Activated CD4-positive, alpha-beta T cell treated with anti-CD3 and anti-CD28 coated beads, Interleukin-2, amount 10 ng/mL, durations not matched to agents 7 days and 5 days (primary cell): Measurements from ENCODE around the gene RGS11. TPM values are rescaled to one million over a fixed set of nuclear protein-coding genes. Genes with fewer than 3 reads are reported as not detected.
A peak's percentile ranks its signal among the peaks of the same experiment; 100 is the strongest.
"Not testable (repeated sequence)": the region's sequence is repeated elsewhere in the genome, so short reads cannot be mapped to it uniquely, and the experiment has no call there.

ENCODE experiments used
- CTCF ChIA-PET: fragments of 350-600 bp; sonication (Branson Sonifier 250); formaldehyde crosslinking; loops from one replicate; lab custom pipeline; 2021; ENCODE audit warnings: antibody characterized with exemption; lab: Charles Lee
- POLR2A ChIA-PET: fragments of 350-600 bp; sonication (Branson Sonifier 250); formaldehyde crosslinking; loops from one replicate; lab custom pipeline; 2021; ENCODE audit warnings: antibody characterized with exemption; lab: Charles Lee
- DNase-seq: peaks from one replicate; pipeline ENCODE4 v3.0.0-alpha.2; 2020
- H3K27ac Mint-ChIP-seq: one replicate; pipeline ENCODE4 v1.8.0; 2021; ENCODE audit warnings: mild to moderate bottlenecking, moderate library complexity, mixed read lengths
- H3K27me3 Mint-ChIP-seq: one replicate; pipeline ENCODE4 v1.8.0; 2021; ENCODE audit warnings: mixed read lengths
- H3K36me3 Mint-ChIP-seq: one replicate; pipeline ENCODE4 v1.8.0; 2021; ENCODE audit warnings: low read depth, mixed read lengths
- H3K4me1 Mint-ChIP-seq: one replicate; pipeline ENCODE4 v1.8.0; 2021; ENCODE audit warnings: mixed read lengths
- H3K4me3 Mint-ChIP-seq: one replicate; pipeline ENCODE4 v1.8.0; 2021; ENCODE audit warnings: mild to moderate bottlenecking, moderate library complexity, mixed read lengths
- H3K9me3 Mint-ChIP-seq: one replicate; pipeline ENCODE4 v1.8.0; 2021; ENCODE audit warnings: mixed read lengths
- total RNA-seq, 2 experiments: library from RNA; stranded (reverse); gene quantifications; one replicate each; pipeline ENCODE4 v1.2.3, GENCODE V29; 2021

The RGS11 gene
- total RNA-seq, 2 experiments from 2014 or later = not detected

DNA sequence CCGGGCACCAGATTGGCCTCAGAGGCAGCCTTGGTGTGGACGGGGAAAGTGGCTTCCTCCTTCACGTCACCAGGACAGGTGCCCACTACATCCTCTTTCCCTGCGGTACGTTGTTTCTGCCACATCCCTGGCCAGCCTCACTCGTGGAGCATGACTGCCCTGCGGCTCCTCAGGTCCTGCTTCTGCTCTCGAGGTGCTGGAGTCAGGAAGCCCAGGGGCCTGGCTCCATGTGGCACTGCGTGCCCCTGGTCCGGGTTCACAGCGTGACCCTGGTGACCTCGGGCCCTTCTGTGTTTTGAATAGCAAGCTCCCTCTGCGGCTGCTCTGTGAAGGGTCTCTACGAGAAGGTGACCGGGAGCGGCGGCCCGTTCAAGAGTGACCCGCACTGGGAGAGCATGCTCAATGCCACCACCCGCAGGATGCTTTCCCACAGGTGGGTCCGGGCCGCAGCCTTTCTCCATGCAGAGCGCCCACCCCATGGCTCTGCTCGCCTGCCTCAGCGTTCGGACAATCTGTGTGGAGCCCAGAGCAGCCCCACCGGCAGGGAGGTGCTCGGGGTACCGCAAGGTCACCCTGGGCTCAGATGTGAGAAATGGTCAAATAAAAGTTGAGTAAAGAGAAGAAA is 13.5 kb downstream of the RGS11 start:
- no peaks in the 10 kb centered on the region for H3K36me3 Mint-ChIP-seq
- POLR2A ChIA-PET = no interaction called here
- H3K4me1 Mint-ChIP-seq = no peaks in the 10 kb centered on the region
- no peaks in the 10 kb centered on the region for H3K27me3 Mint-ChIP-seq
- CTCF ChIA-PET = no interaction called here
- no peak overlapping the region for H3K27ac Mint-ChIP-seq
- H3K9me3 Mint-ChIP-seq = no peaks in the 10 kb centered on the region
- no peak for DNase-seq
- H3K4me3 Mint-ChIP-seq = no peak overlapping the region

- POLR2A ChIA-PET = no interaction called here
- no peaks in the 10 kb centered on the region for H3K9me3 Mint-ChIP-seq
- CTCF ChIA-PET = no interaction called here
- no peak overlapping the region for H3K4me3 Mint-ChIP-seq
- H3K36me3 Mint-ChIP-seq = no peaks in the 10 kb centered on the region
- H3K27me3 Mint-ChIP-seq = no peaks in the 10 kb centered on the region
- H3K27ac Mint-ChIP-seq = no peak overlapping the region
- DNase-seq = no peak
- H3K4me1 Mint-ChIP-seq = no peaks in the 10 kb centered on the region
Observed at GRCh38 chr16:261031-261691, 14.6 kb downstream of the RGS11 start.

DNA sequence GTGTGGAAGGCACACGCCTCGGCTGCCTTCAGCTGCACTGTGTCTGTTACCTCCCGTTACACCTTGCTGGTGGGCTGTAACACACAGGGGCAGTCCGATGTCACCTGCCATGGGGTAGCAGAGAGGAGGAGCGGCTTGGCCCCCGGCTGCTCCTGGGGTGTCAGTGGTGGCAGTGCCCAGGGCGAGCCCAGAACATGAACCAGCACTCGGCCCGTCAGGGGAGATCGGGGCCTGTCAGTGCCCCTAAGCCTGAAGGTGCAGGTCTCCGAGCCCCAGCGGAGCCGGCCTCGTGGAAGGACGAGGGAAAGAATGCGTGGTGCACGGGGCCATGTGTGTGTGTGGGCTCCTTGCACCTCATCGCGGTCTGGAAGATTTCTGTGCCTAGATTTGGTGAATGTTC is 15.4 kb downstream of the RGS11 start:
- Mint-ChIP-seq H3K4me1 (peaks cover 4% of the 10 kb centered on the region), H3K27me3 (no peaks in the 10 kb centered on the region), H3K27ac (no peak overlapping the region), H3K9me3 (no peaks in the 10 kb centered on the region), H3K4me3 (no peak overlapping the region), H3K36me3 (no peaks in the 10 kb centered on the region)
- ChIA-PET CTCF (no interaction called here), POLR2A (interaction anchor here (0.5 kb wide), 2 partner anchors 37 to 140 kb away, joined by 3 read pairs; no protein-coding TSS in a partner anchor)
- no peak for DNase-seq

DNA sequence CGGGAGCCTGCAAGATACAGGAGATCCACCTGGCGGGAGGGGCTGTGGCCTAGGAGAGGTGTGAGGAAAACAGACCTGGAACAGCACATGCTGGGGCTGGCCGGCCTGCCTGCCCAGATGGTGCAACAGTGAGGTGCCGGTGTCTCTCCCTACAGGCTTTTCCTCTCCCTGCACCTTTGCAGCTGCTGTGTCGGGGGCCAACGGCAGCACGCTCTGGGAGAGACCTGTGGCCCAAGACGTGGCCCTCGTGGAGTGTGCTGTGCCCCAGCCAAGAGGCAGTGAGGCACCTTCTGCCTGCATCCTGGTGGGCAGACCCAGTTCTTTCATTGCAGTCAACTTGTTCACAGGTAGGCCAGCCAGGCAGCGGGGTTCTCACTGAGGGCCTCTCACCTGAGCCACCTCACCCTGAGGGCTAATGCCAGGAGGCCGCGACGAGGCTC is 15.9 kb downstream of the RGS11 start:
- Mint-ChIP-seq H3K27me3 (no peaks in the 10 kb centered on the region), H3K9me3 (no peaks in the 10 kb centered on the region), H3K4me3 (no peak overlapping the region), H3K4me1 (peaks cover 6% of the 10 kb centered on the region), H3K36me3 (no peaks in the 10 kb centered on the region), H3K27ac (no peak overlapping the region)
- DNase-seq = no peak
- CTCF ChIA-PET = no interaction called here
- POLR2A ChIA-PET = interaction anchor here (0.5 kb wide), 2 partner anchors 36 to 140 kb away, joined by 3 read pairs; no protein-coding TSS in a partner anchor

GRCh38 chr16:259226-259625 is 16.5 kb downstream of the RGS11 start:
- Mint-ChIP-seq H3K4me1 (peaks cover 10% of the 10 kb centered on the region), H3K4me3 (no peak overlapping the region), H3K9me3 (no peaks in the 10 kb centered on the region), H3K36me3 (no peaks in the 10 kb centered on the region), H3K27ac (peak overlapping the region; percentile 48), H3K27me3 (no peaks in the 10 kb centered on the region)
- DNase-seq = no peak
- CTCF ChIA-PET = no interaction called here
- POLR2A ChIA-PET = no interaction called here

GRCh38 chr16:258091-258490 is 17.7 kb downstream of the RGS11 start:
- H3K36me3 Mint-ChIP-seq, H3K4me3 Mint-ChIP-seq, CTCF ChIA-PET, H3K9me3 Mint-ChIP-seq, POLR2A ChIA-PET, H3K27ac Mint-ChIP-seq, DNase-seq, H3K27me3 Mint-ChIP-seq: not testable (repeated sequence)
- peaks cover 19% of the 10 kb centered on the region for H3K4me1 Mint-ChIP-seq

- CTCF ChIA-PET = no interaction called here
- Mint-ChIP-seq H3K4me3 (no peak overlapping the region), H3K27me3 (no peaks in the 10 kb centered on the region), H3K4me1 (peaks cover 28% of the 10 kb centered on the region), H3K9me3 (no peaks in the 10 kb centered on the region), H3K36me3 (no peaks in the 10 kb centered on the region), H3K27ac (no peak overlapping the region)
- POLR2A ChIA-PET = no interaction called here
- DNase-seq = no peak
Observed at GRCh38 chr16:255183-255582, 20.6 kb downstream of the RGS11 start.

GRCh38 chr16:254461-254860 is 21.3 kb downstream of the RGS11 start:
- Mint-ChIP-seq H3K4me3 (peak overlapping the region; percentile 54), H3K9me3 (no peaks in the 10 kb centered on the region), H3K27me3 (no peaks in the 10 kb centered on the region), H3K27ac (peak overlapping the region; percentile 76), H3K4me1 (peaks cover 28% of the 10 kb centered on the region), H3K36me3 (no peaks in the 10 kb centered on the region)
- ChIA-PET POLR2A (interaction anchor here (0.7 kb wide), 1 partner anchor 346 kb away, joined by 4 read pairs; no protein-coding TSS in a partner anchor), CTCF (interaction anchor here (1.1 kb wide), 1 partner anchor 15 kb away, joined by 3 read pairs; no protein-coding TSS in a partner anchor)
- no peak for DNase-seq

- peaks cover 28% of the 10 kb centered on the region for H3K4me1 Mint-ChIP-seq
- CTCF ChIA-PET = interaction anchor here (0.6 to 1.1 kb wide), 2 partner anchors 14 to 29 kb away, joined by 3 read pairs; no protein-coding TSS in a partner anchor
- no peaks in the 10 kb centered on the region for H3K27me3 Mint-ChIP-seq
- no peaks in the 10 kb centered on the region for H3K36me3 Mint-ChIP-seq
- peak overlapping the region; percentile 54 for H3K4me3 Mint-ChIP-seq
- peak overlapping the region; percentile 76 for H3K27ac Mint-ChIP-seq
- POLR2A ChIA-PET = interaction anchor here (0.7 kb wide), 1 partner anchor 347 kb away, joined by 4 read pairs; no protein-coding TSS in a partner anchor
- H3K9me3 Mint-ChIP-seq = no peaks in the 10 kb centered on the region
- peak; percentile 42 for DNase-seq
Observed at GRCh38 chr16:253833-254232, 21.9 kb downstream of the RGS11 start.

DNA sequence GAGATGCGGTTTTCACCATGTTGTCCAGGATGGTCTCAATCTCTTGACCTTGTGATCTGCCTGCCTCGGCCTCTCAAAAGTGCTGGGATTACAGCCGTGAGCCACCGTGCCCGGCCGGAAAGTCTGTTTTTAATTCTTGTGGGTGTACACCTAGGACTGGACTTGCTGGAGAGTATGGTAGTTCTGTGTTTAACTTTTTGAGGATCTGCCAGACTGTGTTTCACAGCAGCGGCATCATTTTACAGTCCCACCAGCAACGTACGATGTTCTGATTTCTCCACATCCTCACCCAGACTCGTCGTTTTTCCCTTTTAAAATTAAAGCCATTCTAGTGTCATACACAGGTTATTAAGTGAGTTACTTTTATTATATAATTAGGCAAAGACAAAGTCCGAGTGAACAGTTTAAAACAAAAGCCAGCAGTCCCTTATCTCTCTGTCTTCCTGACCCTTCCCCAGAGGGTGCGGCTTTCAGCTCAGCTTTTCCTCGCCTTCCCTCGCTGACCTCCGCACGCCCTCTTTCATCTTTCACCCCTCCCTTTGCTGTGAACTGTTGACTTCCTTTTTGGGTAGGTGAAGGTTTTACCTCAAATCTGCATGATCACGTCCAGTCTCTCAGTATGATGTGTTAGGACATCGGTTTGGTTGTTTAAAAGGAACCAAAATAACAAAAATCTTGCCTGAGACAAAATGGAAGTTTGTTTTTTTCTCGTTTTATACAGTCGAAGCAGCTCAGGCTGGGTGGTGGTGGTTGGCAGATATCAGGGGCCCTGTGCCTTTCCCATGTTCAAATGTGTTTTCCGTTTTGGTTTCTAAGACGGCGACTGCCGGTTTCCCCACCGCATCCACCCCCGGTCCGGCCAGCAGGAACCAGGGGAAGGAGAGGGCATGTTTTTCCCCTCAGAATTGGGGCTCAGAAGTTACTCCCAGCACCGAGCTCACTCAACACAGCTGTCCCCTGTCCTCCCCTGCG is 23.1 kb downstream of the RGS11 start:
- H3K27me3 Mint-ChIP-seq = no peaks in the 10 kb centered on the region
- H3K27ac Mint-ChIP-seq = peak overlapping the region; percentile 94
- no peaks in the 10 kb centered on the region for H3K36me3 Mint-ChIP-seq
- CTCF ChIA-PET = no interaction called here
- peaks cover 28% of the 10 kb centered on the region for H3K4me1 Mint-ChIP-seq
- POLR2A ChIA-PET = no interaction called here
- DNase-seq = peak; percentile 43
- H3K4me3 Mint-ChIP-seq = peak overlapping the region; percentile 58
- no peaks in the 10 kb centered on the region for H3K9me3 Mint-ChIP-seq

GRCh38 chr16:249431-249830 is 26.3 kb downstream of the RGS11 start:
- Mint-ChIP-seq H3K4me3 (no peak overlapping the region), H3K27ac (no peak overlapping the region), H3K4me1 (peaks cover 23% of the 10 kb centered on the region), H3K9me3 (no peaks in the 10 kb centered on the region), H3K27me3 (no peaks in the 10 kb centered on the region), H3K36me3 (no peaks in the 10 kb centered on the region)
- CTCF ChIA-PET = interaction anchor here (0.7 to 1.6 kb wide), 3 partner anchors 8 to 51 kb away, joined by 3 to 4 read pairs (median 3); no protein-coding TSS in a partner anchor
- no peak for DNase-seq
- POLR2A ChIA-PET = no interaction called here

DNA sequence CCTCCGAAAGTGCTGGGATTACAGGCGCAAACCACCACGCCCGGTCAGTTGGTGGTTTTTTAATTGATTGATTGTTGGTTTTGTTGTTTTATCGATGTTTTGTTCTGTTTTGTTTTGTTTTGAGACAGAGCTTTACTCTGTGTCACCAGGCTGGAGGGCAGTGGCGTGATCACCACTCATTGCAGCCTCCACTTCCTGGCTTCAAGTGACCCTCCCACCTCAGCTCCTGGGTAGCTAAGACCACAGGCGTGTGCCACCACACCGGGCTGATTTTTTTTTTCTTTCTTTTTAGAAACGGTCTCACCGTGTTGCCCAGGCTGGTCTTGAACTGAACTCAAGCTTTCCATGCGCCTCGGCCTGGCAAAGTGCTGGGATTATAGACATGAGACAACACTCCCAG is 28.7 kb downstream of the RGS11 start:
- POLR2A ChIA-PET = interaction anchor here (0.6 kb wide), 1 partner anchor 161 kb away, joined by 7 read pairs; no protein-coding TSS in a partner anchor
- Mint-ChIP-seq H3K4me3 (no peak overlapping the region), H3K9me3 (no peaks in the 10 kb centered on the region), H3K36me3 (no peaks in the 10 kb centered on the region), H3K27me3 (no peaks in the 10 kb centered on the region), H3K27ac (no peak overlapping the region), H3K4me1 (peaks cover 8% of the 10 kb centered on the region)
- CTCF ChIA-PET = interaction anchor here (0.6 to 0.7 kb wide), 2 partner anchors 63 to 97 kb away, joined by 4 read pairs; no protein-coding TSS in a partner anchor
- DNase-seq = no peak
